Activated naive CD8-positive, alpha-beta T cell treated with anti-CD3 and anti-CD28 coated beads, Interleukin-2, amount 50 U/mL, for 24 hours (primary cell): ENCODE measurements around the gene GOLT1A.

Source experiments
- ATAC-seq: fragments of 150-1000 bp; cut with Tn5 transposase; one replicate; pipeline ENCODE4 v1.10.0; 2021
- DNase-seq: peaks from one replicate; pipeline ENCODE4 v3.0.0; 2021
- H3K27ac Mint-ChIP-seq: one replicate; pipeline ENCODE4 v1.8.0; 2021; ENCODE audit warnings: mild to moderate bottlenecking, mixed read lengths
- H3K27me3 Mint-ChIP-seq: one replicate; pipeline ENCODE4 v1.8.0; 2021; ENCODE audit warnings: mixed read lengths
- H3K36me3 Mint-ChIP-seq: one replicate; pipeline ENCODE4 v1.8.0; 2021; ENCODE audit warnings: low read depth, mixed read lengths
- H3K4me1 Mint-ChIP-seq: one replicate; pipeline ENCODE4 v1.8.0; 2021; ENCODE audit warnings: mixed read lengths
- H3K4me3 Mint-ChIP-seq: one replicate; pipeline ENCODE4 v1.8.0; 2021; ENCODE audit warnings: mild to moderate bottlenecking, moderate library complexity, mixed read lengths
- H3K9me3 Mint-ChIP-seq: one replicate; pipeline ENCODE4 v1.8.0; 2021; ENCODE audit warnings: mixed read lengths

The GOLT1A gene

DNA sequence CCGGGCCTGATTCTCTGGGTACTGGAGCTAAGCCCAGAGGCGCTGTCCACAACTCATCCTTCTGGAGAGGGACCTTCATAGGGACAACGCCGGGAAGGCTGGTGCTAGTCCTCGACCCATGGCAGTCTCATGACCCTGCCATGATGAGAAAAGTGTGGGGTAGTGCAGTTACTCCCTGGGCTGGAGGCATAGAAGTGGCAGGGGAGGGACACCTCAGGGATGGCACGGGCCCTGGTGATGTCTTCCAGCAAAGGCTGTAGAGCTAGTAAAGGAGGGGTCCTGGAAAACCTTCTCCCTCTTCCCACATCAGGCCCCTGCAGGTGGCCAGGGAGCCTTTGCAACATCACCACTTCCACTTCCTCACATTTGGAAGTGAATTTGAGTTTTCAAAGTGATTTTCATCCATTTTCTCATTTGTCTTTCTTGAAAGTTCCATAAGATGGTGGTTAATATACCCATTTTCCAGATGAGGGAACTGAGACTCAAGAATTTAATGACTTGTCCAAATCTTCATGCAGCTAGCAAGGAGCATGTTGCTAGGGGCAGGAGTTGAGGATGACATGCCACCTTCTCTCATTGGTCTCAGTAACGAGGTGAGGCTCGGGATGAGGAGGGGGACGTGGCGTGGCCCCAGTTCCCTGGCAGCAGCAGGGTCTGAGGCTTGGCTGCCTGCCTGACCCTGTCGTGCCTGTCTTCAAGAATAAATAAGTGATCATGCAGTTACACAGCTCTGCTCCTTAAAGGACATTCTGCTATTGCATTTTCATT is 3.3 kb upstream of the GOLT1A start:
- peaks cover 11% of the 10 kb centered on the region for H3K4me1 Mint-ChIP-seq
- no peaks in the 10 kb centered on the region for H3K9me3 Mint-ChIP-seq
- peaks cover 4% of the 10 kb centered on the region for H3K27me3 Mint-ChIP-seq
- DNase-seq (no peak), ATAC-seq (no peak)
- no peaks in the 10 kb centered on the region for H3K36me3 Mint-ChIP-seq
- no peak overlapping the region for H3K4me3 Mint-ChIP-seq
- H3K27ac Mint-ChIP-seq, result no peak overlapping the region

DNA sequence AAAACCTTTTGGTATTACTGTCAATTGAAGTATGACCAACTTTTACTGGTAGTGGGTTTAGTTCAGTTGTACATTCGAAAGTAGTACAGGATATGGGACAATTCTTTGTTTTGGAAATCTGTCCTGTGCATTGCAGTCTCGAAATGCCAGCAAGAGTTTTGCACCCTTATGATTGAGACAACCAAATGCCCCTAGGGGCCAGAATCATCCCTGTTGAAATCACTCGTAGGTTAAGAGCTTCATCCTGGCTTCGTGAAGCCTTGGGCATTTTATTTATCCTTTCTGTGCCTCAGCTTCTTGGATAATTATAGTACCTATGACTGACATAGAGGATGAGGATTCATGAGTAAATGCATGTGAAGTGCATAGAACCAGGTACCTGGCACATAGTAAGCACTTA is 2.4 kb upstream of the GOLT1A start:
- no peaks in the 10 kb centered on the region for H3K9me3 Mint-ChIP-seq
- H3K4me1 Mint-ChIP-seq, result peaks cover 11% of the 10 kb centered on the region
- DNase-seq (no peak), ATAC-seq (no peak)
- H3K4me3 Mint-ChIP-seq, result no peak overlapping the region
- no peak overlapping the region for H3K27ac Mint-ChIP-seq
- H3K27me3 Mint-ChIP-seq, result peaks cover 4% of the 10 kb centered on the region
- no peaks in the 10 kb centered on the region for H3K36me3 Mint-ChIP-seq

DNA sequence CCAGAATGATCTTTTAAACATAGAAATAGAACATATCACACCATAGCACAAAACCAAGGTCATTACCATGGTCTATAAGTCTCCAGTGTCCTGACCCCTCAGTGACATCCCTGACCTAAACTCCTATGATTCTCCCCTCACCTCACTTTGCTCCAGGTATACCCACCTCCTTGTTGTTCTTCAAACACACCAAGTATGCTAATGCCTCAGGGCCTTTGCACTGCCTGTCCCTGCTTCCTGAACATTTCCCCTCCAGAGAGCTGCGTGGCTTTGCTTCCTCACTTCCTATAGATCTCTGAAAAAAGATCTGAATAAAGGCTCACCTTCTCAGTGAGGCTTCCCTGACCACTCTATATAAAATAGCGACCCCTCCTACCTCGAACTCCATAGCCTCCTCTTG is 1.1 kb downstream of the GOLT1A start:
- ATAC-seq (no peak), DNase-seq (no peak)
- H3K9me3 Mint-ChIP-seq, result no peaks in the 10 kb centered on the region
- H3K36me3 Mint-ChIP-seq, result no peaks in the 10 kb centered on the region
- H3K27ac Mint-ChIP-seq, result no peak overlapping the region
- peaks cover 7% of the 10 kb centered on the region for H3K27me3 Mint-ChIP-seq
- H3K4me1 Mint-ChIP-seq, result peaks cover 7% of the 10 kb centered on the region
- H3K4me3 Mint-ChIP-seq, result no peak overlapping the region

DNA sequence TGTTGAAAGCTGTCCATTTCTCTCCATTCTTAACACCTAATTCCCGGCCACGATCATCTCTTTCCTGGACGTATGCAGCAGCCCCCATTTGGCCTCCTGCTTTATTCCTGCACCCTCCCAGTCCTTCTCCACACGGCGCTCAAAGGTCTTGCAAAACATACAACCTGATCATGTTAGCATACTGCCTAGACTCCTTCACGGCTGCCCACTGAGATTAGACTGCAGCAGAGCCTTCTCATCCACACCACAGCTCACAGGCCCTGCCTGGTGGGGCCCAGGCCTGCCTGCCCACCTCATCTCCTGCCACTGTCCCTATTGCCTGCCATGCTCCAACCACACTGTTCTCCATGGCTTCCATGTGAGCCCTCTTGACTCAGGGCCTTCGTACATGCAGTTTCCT is 2.7 kb downstream of the GOLT1A start:
- Mint-ChIP-seq H3K27me3 (peaks cover 18% of the 10 kb centered on the region), H3K4me3 (no peak overlapping the region), H3K9me3 (no peaks in the 10 kb centered on the region), H3K27ac (no peak overlapping the region), H3K4me1 (peaks cover 11% of the 10 kb centered on the region), H3K36me3 (no peaks in the 10 kb centered on the region)
- DNase-seq, result no peak
- ATAC-seq, result no peak

DNA sequence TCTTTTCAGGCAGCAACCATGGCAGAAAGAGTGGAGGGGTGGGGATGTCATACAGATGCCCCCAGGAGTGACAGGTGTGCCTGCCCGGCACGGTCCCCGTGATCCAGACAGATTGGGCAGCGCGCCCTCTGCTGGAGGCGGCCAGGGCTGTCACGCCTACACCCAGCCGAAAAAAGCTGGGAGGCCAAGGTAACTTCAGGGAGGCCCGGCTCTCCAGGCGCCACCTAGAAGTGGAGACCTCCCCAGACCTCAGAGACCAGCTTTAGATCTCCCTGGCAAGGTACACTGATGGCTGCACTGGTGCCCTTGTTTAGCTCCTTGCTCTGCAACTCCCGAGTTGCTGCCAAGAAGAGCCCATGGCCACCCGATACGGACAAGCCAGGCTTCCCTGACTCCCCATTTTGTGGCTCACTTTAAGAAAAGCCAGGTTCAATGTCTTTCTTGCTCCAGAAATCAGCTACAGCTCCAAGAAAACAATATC is 6.6 kb downstream of the GOLT1A start:
- Mint-ChIP-seq H3K27me3 (peaks cover 34% of the 10 kb centered on the region), H3K4me3 (no peak overlapping the region), H3K9me3 (no peaks in the 10 kb centered on the region), H3K27ac (no peak overlapping the region), H3K4me1 (peaks cover 4% of the 10 kb centered on the region), H3K36me3 (no peaks in the 10 kb centered on the region)
- DNase-seq, result peak; percentile 85
- peak; percentile 96 for ATAC-seq

DNA sequence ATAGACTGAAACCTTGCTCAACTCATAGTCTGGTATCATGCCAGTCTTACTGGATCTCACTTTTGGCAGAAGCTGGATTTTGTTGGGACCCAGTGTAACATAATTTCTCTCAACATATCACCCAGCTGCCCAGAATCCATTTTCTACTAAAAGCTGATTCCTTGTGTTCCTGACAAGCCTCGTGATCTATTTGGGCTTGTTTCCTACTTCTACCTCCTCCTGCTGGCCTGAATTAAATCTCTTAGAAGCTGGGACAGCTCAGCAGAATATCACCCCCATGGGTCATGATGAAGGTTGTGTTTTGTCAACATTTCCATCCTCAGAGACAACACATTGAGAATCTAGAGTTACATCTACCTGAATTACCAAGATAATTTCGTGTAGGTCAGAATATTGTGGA is 7.7 kb downstream of the GOLT1A start:
- no peak for DNase-seq
- ATAC-seq, result no peak
- H3K36me3 Mint-ChIP-seq, result no peaks in the 10 kb centered on the region
- peaks cover 4% of the 10 kb centered on the region for H3K4me1 Mint-ChIP-seq
- no peak overlapping the region for H3K4me3 Mint-ChIP-seq
- peaks cover 35% of the 10 kb centered on the region for H3K27me3 Mint-ChIP-seq
- no peaks in the 10 kb centered on the region for H3K9me3 Mint-ChIP-seq
- H3K27ac Mint-ChIP-seq, result no peak overlapping the region

DNA sequence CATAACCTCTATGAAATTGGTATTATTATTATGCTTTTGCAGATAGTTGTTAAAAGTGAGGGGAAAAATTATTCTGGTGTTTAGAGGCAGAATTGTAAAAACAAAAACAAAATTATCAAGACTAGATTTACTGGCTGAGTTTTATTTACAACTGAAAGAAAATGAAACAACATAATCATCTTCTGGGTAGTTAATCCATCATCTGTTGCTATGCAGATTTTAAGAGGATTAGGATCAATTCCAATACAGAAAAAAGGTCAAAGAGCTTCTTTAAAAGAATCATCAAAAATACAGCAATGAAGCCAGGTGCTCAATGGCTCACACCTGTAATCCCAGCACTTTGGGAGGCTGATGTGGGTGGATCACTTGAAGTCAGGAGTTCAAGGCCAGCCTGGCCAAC is 8.3 kb downstream of the GOLT1A start:
- Mint-ChIP-seq H3K4me3 (no peak overlapping the region), H3K4me1 (peaks cover 4% of the 10 kb centered on the region), H3K36me3 (no peaks in the 10 kb centered on the region), H3K27me3 (peaks cover 35% of the 10 kb centered on the region), H3K9me3 (no peaks in the 10 kb centered on the region), H3K27ac (no peak overlapping the region)
- no peak for DNase-seq
- ATAC-seq, result no peak

DNA sequence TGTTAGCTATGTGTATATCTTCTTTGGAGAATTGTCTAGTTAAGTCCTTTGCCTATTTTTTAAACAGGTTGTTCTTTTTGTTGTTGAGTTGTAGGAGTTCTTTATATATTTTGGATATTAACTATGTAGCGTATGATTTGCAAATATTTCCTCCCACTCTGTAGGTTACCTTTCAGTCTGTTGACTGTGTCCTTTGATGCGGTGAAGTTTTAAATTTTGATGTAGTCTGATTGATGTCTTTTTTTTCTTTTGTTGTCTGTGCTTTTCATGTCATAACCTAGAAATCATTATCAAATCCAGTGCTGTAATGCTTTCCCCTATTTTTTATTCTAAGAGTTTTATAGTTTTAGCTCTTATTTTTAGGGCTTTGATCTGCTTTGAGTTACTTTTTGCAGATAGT is 8.8 kb downstream of the GOLT1A start:
- Mint-ChIP-seq H3K27ac (no peak overlapping the region), H3K9me3 (no peaks in the 10 kb centered on the region), H3K27me3 (peaks cover 33% of the 10 kb centered on the region), H3K4me3 (no peak overlapping the region), H3K4me1 (peaks cover 4% of the 10 kb centered on the region), H3K36me3 (no peaks in the 10 kb centered on the region)
- ATAC-seq (no peak), DNase-seq (no peak)

DNA sequence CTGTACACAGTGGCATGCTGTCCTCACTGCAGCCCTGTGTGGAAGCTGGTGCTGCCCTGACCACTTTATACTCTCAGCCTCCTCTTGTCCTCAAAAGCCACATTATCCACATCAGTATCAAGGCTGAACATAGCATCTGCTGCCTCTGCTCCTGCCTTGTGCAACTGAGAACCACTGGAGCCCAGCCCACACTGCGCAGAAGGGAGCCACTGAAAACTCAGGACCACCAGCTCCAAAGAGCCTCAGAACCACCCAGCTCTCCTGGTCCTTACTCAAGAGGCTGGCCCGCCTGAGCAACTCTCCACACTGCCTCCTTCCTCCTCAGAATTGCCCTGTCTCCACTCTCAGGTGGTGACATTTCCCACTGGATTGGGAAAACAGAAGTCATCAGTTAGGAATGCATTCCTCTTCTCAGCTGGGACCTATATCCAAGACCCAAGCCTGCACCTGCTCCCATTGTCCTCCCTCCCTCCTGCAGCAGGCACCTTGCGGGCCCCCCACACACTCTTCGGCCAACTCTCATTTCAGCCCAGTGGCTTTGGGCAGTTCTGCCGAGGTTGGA is 10.5 kb downstream of the GOLT1A start:
- H3K27me3 Mint-ChIP-seq, result peaks cover 33% of the 10 kb centered on the region
- no peak overlapping the region for H3K4me3 Mint-ChIP-seq
- H3K27ac Mint-ChIP-seq, result no peak overlapping the region

DNA sequence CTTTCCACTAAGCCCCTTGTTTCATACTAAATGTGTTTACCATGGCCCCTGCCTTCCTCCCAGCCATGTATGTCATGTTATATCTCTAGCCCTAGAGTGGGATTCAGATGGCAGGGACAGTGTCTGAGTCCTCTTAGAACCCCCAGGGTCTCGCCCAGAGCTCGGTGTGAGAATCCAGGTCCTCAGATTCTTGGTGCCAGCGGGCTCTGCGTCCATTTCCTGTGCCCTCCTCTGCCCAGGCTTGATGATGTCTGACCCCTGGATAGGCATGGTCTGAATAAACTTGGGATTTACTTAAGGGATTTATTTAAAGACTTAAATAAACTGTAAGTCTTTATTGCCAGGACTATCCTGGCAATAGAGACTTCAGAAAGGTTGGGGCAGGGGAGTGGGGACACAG is 11.3 kb downstream of the GOLT1A start:
- no peak overlapping the region for H3K4me3 Mint-ChIP-seq
- ATAC-seq (no peak), DNase-seq (no peak)
- peaks cover 30% of the 10 kb centered on the region for H3K27me3 Mint-ChIP-seq
- H3K4me1 Mint-ChIP-seq, result peaks cover 2% of the 10 kb centered on the region
- H3K9me3 Mint-ChIP-seq, result no peaks in the 10 kb centered on the region
- H3K36me3 Mint-ChIP-seq, result no peaks in the 10 kb centered on the region
- H3K27ac Mint-ChIP-seq, result no peak overlapping the region

More for the DNA sequence above, 10.5 kb downstream of the GOLT1A start:
- no peak for DNase-seq
- H3K9me3 Mint-ChIP-seq, result no peaks in the 10 kb centered on the region
- H3K4me1 Mint-ChIP-seq, result peaks cover 4% of the 10 kb centered on the region
- ATAC-seq, result no peak
- no peaks in the 10 kb centered on the region for H3K36me3 Mint-ChIP-seq

DNA sequence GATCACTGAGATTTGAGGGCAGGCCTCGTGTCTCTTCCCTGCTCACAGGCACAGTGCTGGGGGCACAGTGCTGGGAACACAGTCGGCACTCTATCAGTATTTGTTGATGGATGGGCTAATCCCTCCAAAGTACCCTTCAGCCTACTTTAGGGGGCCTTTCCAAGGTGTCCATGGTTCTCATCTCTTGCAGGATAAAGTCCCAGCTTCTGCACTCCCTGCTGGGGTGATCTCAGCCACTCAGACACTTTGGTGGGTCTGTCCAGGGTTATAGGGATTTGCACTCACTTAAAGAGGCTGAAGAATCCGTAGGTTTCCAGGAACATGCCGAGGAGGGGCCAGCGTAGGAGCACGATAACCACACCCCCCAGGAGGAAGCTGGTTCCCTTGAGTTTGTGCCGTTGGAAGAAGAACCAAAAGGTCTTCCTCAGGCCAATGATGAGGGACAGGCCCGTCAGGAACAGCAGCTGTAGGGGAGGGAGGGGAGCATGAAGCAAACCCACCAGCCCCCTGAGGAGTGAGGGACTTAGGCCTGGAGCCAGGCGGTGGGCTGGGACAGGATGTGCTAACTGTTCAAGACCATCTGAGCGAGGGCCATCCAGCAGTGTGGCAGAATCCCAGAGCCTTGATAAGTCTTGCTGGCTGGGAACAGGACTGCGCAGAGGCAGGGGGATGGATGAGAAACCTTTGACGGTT is 12.3 kb downstream of the GOLT1A start:
- ATAC-seq (no peak), DNase-seq (no peak)
- Mint-ChIP-seq H3K4me3 (no peak overlapping the region), H3K27ac (no peak overlapping the region), H3K27me3 (peaks cover 24% of the 10 kb centered on the region), H3K9me3 (no peaks in the 10 kb centered on the region), H3K4me1 (no peaks in the 10 kb centered on the region), H3K36me3 (no peaks in the 10 kb centered on the region)

DNA sequence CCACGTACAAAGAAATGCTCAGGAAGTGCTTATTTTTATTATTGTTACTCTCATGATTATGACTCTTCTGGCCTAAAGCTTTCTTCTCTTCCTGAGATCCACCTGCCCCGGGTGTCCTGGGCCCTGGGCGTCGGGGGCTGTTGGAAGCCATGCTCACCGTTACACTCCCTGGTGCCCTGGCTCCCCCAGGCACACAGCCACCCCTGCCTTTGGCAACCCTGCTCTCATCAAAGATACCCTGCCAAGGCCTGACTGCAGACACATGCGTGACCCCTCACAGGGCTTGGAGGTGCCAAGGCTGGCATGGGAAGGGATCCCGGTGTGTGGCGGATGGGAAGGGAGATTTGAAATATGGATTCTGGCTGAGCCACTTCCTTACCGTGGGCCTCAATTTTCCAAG is 14.2 kb downstream of the GOLT1A start:
- no peaks in the 10 kb centered on the region for H3K36me3 Mint-ChIP-seq
- DNase-seq, result no peak
- H3K4me1 Mint-ChIP-seq, result peaks cover 2% of the 10 kb centered on the region
- H3K4me3 Mint-ChIP-seq, result no peak overlapping the region
- H3K9me3 Mint-ChIP-seq, result no peaks in the 10 kb centered on the region
- peaks cover 9% of the 10 kb centered on the region for H3K27me3 Mint-ChIP-seq
- no peak for ATAC-seq
- H3K27ac Mint-ChIP-seq, result no peak overlapping the region

DNA sequence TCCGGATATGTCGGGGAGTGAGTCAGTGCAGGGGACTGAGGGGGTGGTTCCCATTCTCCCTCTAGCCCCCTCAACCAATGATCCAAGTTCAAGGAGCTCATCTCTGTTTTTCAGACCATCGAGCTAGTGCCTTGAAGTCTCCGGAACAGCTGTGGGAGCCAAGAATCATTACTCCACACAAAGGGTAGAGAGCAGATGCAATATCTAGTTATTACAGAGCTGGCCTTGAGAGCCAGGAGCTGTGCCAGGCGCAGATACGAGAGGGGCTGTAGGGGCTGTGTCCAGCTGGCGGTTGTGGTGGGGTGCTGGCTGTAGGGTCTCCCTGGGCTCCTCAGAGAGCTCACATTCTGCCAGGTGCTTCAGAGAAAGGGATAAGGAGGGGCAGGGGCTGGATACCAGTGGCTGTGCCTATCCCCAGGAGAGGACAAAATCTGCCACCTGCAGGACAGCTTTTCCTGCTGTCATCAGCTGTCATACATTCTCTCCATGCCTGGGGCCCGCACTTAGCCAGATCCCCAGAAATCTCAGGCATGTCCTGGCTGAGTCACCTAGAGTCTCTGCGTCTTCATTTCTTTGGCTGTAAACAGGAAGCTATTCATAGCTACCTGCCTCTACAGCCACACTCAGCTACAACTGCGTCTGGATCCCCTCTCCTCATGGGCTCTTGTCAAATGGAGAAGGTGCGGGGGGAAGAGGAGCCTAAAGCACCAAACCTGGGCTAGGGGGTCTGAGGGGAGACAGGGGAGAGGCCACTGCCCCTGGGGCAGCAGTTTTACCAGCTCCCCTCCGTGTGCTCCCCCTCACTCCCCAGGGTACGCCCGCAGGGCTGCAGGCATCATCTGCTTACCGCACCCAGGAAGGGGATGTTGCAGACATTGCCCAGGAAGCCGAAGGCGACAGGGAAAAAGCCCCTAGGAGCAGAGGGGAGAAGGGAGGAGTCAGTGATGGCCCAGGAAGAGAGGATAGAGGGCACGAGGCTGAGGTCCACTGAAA is 15.1 kb downstream of the GOLT1A start:
- no peak for ATAC-seq

DNA sequence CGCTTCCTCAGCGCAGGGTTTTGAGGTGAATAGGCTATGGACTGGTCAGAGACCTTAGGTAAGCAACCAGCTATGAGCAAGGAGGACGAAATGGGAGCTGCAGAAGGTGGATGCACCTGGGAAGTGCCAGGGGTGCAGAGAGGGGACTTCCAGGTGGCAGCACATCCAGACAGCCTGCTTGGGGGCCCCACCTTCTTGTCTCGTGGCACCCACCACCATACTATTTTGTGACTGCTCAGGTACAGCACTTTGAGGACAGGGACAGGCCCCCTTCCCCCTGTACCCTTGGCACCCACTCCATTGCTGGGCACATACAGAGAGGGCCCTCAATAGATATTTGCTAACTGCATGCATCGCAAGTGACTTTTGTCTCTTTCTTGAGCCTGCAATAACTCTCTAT is 16.7 kb downstream of the GOLT1A start:
- Mint-ChIP-seq H3K4me3 (no peak overlapping the region), H3K27ac (no peak overlapping the region), H3K27me3 (peaks cover 4% of the 10 kb centered on the region), H3K36me3 (no peaks in the 10 kb centered on the region), H3K9me3 (no peaks in the 10 kb centered on the region), H3K4me1 (peaks cover 4% of the 10 kb centered on the region)
- DNase-seq (no peak), ATAC-seq (no peak)

More for the DNA sequence above, 15.1 kb downstream of the GOLT1A start:
- no peaks in the 10 kb centered on the region for H3K9me3 Mint-ChIP-seq
- no peak overlapping the region for H3K27ac Mint-ChIP-seq
- no peaks in the 10 kb centered on the region for H3K36me3 Mint-ChIP-seq
- peaks cover 9% of the 10 kb centered on the region for H3K27me3 Mint-ChIP-seq
- no peak overlapping the region for H3K4me3 Mint-ChIP-seq
- DNase-seq, result no peak
- H3K4me1 Mint-ChIP-seq, result peaks cover 4% of the 10 kb centered on the region
